ENCODE results near the gene RECQL5. TPM values are rescaled to one million over a fixed set of nuclear protein-coding genes. Genes with fewer than 3 reads are reported as not detected.

Gene RECQL5
- total and polyA plus RNA-seq, 2 of the 8 experiments (the other 6 are each of a cell fraction or from before 2014, with no cell fraction given) = 15.1 to 41.1 TPM

- no peak overlapping the region for H4K8ac ChIP-seq (ENCODE audit: extremely low read depth, insufficient read depth, low read length)
- no peak overlapping the region for H2BK15ac ChIP-seq (ENCODE audit: low read length)
- H3K18ac ChIP-seq (ENCODE audit: extremely low read depth, low read length) = no peak overlapping the region
- peaks cover 0 to 3% (median under 1%) of the 10 kb centered on the region in 4 experiments; a peak in 1 of 8 replicates for H3K36me3 ChIP-seq (ENCODE audit: control insufficient read depth in 2 of 4, insufficient read depth in 4 of 4, low read length in 3 of 4)
- no peak overlapping the region for H3K4me2 ChIP-seq (ENCODE audit: insufficient read depth in 1 of 2, low read depth in 2 of 2, low read length in 2 of 2)
- H3K23ac ChIP-seq (ENCODE audit: insufficient read length) = no peak overlapping the region
- DNase-seq (ENCODE audit: low read depth in 1 of 2, low spot score in 2 of 2) (no peak), FAIRE-seq (no peak)
- H3K79me1 ChIP-seq (ENCODE audit: low read depth, low read length) = no peaks in the 10 kb centered on the region
- H2BK5ac ChIP-seq (ENCODE audit: low read depth, low read length) = no peak overlapping the region
- POLR2A ChIA-PET (ENCODE audit: partially characterized antibody) = interaction anchor here (0.9 to 2.2 kb wide), 4 partner anchors 7 to 153 kb away, joined by 3 to 10 read pairs (median 6); no protein-coding TSS in a partner anchor
- no peak overlapping the region for H2BK120ac ChIP-seq (replicated peaks; ENCODE audit: low read depth, low read length)
- no peak overlapping the region for H3K4me3 ChIP-seq (ENCODE audit: extremely low read depth in 1 of 4, insufficient read depth in 2 of 4, low read depth in 3 of 4, low read length in 4 of 4)
- H3K4me1 ChIP-seq (replicated peaks in 1 of 4; ENCODE audit: control insufficient read depth in 3 of 4, insufficient read depth in 4 of 4, low read length in 3 of 4) = no peaks in the 10 kb centered on the region
- no peaks in the 10 kb centered on the region for H3K9me3 ChIP-seq (ENCODE audit: insufficient read depth in 2 of 2, low read depth in 1 of 2, low read length in 1 of 2)
- no peak overlapping the region for H3K27ac ChIP-seq (ENCODE audit: low read depth, low read length)
- no peaks in the 10 kb centered on the region for H3K79me2 ChIP-seq (ENCODE audit: control insufficient read depth in 1 of 2, insufficient read depth in 2 of 2, low read length in 2 of 2)
- no peak overlapping the region for H3K56ac ChIP-seq (replicated peaks; ENCODE audit: insufficient read length, low read depth, low read length)
- no peak overlapping the region for H4K5ac ChIP-seq (ENCODE audit: insufficient read length, low read depth, low read length)
- H3K9ac ChIP-seq (replicated peaks in 1 of 4; ENCODE audit: extremely low read depth in 1 of 4, low read depth in 3 of 4, low read length in 3 of 4) = no peak overlapping the region
- H3K23me2 ChIP-seq (ENCODE audit: low read depth, low read length) = no peaks in the 10 kb centered on the region
- CTCF ChIA-PET (ENCODE audit: partially characterized antibody) = interaction anchor here (1.0 to 59.2 kb wide), 12 partner anchors 8 to 132 kb away, joined by 3 to 2200 read pairs (median 8); partner anchors contain the start of genes ITGB4, RECQL5, SAP30BP and SMIM5
- no peak overlapping the region for H2BK12ac ChIP-seq (ENCODE audit: low read depth, low read length)
- no peak overlapping the region for H4K91ac ChIP-seq (replicated peaks; ENCODE audit: insufficient read length, low read length)
- H2BK20ac ChIP-seq (ENCODE audit: low read length) = no peak overlapping the region
- 90% methylated on average over 9 of the region's 10 CpGs; no CpG with 5 or more reads in 1 of the 2 experiments for WGBS, 2 experiments (ENCODE audit: extremely low coverage in 1 of 2, insufficient coverage in 1 of 2, insufficient read length in 1 of 2, insufficient replicate concordance in 2 of 2, low coverage in 1 of 2, low lambda C conversion rate in 2 of 2, missing lambda C conversion rate in 1 of 2)
- H2AFZ ChIP-seq (ENCODE audit: low read length) = no peak overlapping the region
- H3K4ac ChIP-seq (replicated peaks; ENCODE audit: insufficient read length, low read depth, low read length) = no peak overlapping the region
- H2AK5ac ChIP-seq (ENCODE audit: low read depth, low read length) = no peak overlapping the region
- peaks cover 0 to 7% of the 10 kb centered on the region in 2 experiments for H4K20me1 ChIP-seq (replicated peaks in 1 of 2; ENCODE audit: control insufficient read depth in 1 of 2, insufficient read depth in 2 of 2, low read length in 2 of 2)
- no peak overlapping the region for H3K14ac ChIP-seq (ENCODE audit: insufficient read length)
- H3K27me3 ChIP-seq (replicated peaks in 1 of 4; ENCODE audit: control insufficient read depth in 3 of 4, extremely low read depth in 1 of 4, insufficient read depth in 3 of 4, low read length in 3 of 4) = no peaks in the 10 kb centered on the region; a peak in 2 of 7 replicates
- TF ChIP-seq GTF2F1 (IDR thresholded peaks at IDR 0.05; ENCODE audit: borderline replicate concordance, low read depth, low read length) (no peak), KDM4A (IDR thresholded peaks at IDR 0.05; ENCODE audit: low read depth, low read length, severe bottlenecking) (no peak), CTCF (IDR thresholded peaks at IDR 0.05; ENCODE audit: control extremely low read depth in 1 of 3, insufficient read depth in 1 of 3, low read depth in 1 of 3, low read length in 3 of 3) (no peak), SAP30 (IDR thresholded peaks at IDR 0.05; ENCODE audit: insufficient read depth, insufficient replicate concordance, low read length) (no peak), SUZ12 (IDR thresholded peaks at IDR 0.05; ENCODE audit: low read length) (no peak), FOSL1 (IDR thresholded peaks at IDR 0.05; ENCODE audit: insufficient read depth, low read depth, low read length) (no peak), NRF1 (IDR thresholded peaks at IDR 0.05; ENCODE audit: low read depth, low read length) (no peak), RAD21 (IDR thresholded peaks at IDR 0.05 in 1 of 2, conservative IDR thresholded peaks at IDR 0.05 in 1 of 2; ENCODE audit: low read depth in 2 of 2, low read length in 2 of 2) (no peak), TEAD4 (IDR thresholded peaks at IDR 0.05; ENCODE audit: low read depth, low read length) (no peak), MAFK (IDR thresholded peaks at IDR 0.05; ENCODE audit: low read depth, low read length) (no peak)
Observed at GRCh38 chr17:75627094-75627493, 39.9 kb downstream of the RECQL5 start.

Data from H1 (cell line).